Measurements from ENCODE around the gene PRDM9. TPM values are rescaled to one million over a fixed set of nuclear protein-coding genes. Genes with fewer than 3 reads are reported as not detected.
"Not testable (repeated sequence)": the region's sequence is repeated elsewhere in the genome, so short reads cannot be mapped to it uniquely, and the experiment has no call there.

PRDM9 gene
- total RNA-seq, 2 experiments from 2014 or later = not detected

DNA sequence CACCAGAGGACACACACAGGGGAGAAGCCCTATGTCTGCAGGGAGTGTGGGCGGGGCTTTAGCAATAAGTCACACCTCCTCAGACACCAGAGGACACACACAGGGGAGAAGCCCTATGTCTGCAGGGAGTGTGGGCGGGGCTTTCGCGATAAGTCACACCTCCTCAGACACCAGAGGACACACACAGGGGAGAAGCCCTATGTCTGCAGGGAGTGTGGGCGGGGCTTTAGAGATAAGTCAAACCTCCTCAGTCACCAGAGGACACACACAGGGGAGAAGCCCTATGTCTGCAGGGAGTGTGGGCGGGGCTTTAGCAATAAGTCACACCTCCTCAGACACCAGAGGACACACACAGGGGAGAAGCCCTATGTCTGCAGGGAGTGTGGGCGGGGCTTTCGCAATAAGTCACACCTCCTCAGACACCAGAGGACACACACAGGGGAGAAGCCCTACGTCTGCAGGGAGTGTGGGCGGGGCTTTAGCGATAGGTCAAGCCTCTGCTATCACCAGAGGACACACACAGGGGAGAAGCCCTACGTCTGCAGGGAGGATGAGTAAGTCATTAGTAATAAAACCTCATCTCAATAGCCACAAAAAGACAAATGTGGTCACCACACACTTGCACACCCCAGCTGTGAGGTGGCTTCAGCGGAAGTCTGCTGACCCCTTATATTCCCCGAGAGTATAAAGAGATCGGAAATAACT is 20.0 kb downstream of the PRDM9 start:
- BruUV-seq (replicated peaks); H4K20me1 ChIP-seq (ENCODE audit: insufficient read depth, low read length); H3K27ac ChIP-seq (ENCODE audit: low read depth, low read length, poor library complexity, severe bottlenecking); H3K4me3 ChIP-seq (ENCODE audit: low read depth, low read length, poor library complexity, severe bottlenecking); POLR2A ChIA-PET; intact Hi-C loops (cut with micrococcal nuclease; ENCODE audit: unreplicated experiment); CTCF ChIA-PET (ENCODE audit: unreplicated experiment); H3K79me2 ChIP-seq (ENCODE audit: insufficient read depth, low read depth, low read length); DNase-seq (ENCODE audit: low spot score); H3K4me2 ChIP-seq (ENCODE audit: low read length); H3K9me2 ChIP-seq (ENCODE audit: insufficient read depth, low read length); H3K36me3 ChIP-seq (ENCODE audit: insufficient read depth, low read length); H2AFZ ChIP-seq (ENCODE audit: low read length); H3K4me1 ChIP-seq (ENCODE audit: insufficient read depth, low read length, poor library complexity, severe bottlenecking); H3K9me3 ChIP-seq (ENCODE audit: low read length): not testable (repeated sequence)

DNA sequence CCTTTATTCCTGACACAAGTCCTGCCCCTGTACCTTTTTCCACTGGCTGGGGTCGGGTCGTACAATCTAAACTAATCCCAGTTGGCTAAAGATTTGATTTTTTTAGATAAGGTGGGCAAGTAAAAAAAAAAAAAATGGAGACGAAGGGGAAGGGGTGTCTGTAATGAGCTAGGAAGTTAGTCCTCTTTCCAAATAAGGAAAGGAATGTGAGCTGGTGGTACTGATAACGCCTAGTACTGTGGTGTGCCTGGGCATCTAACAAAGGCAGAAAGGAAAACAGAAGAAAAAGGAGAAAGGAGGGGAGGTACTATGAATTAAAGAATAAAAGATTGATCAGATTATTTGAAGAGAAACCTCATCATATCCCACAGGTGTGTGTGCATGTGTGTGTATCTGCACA is 21.3 kb downstream of the PRDM9 start:
- Histone ChIP-seq H3K9me3 (ENCODE audit: low read length) (0 out of 2 replicates have a peak, but pooled peaks cover 4% of the 10 kb centered on the region), H3K27ac (ENCODE audit: low read depth, low read length, poor library complexity, severe bottlenecking) (no peak overlapping the region), H3K4me1 (ENCODE audit: insufficient read depth, low read length, poor library complexity, severe bottlenecking) (no peaks in the 10 kb centered on the region), H2AFZ (ENCODE audit: low read length) (no peak overlapping the region), H4K20me1 (ENCODE audit: insufficient read depth, low read length) (no peaks in the 10 kb centered on the region), H3K4me3 (ENCODE audit: low read depth, low read length, poor library complexity, severe bottlenecking) (no peak overlapping the region), H3K9me2 (ENCODE audit: insufficient read depth, low read length) (no peaks in the 10 kb centered on the region), H3K79me2 (ENCODE audit: insufficient read depth, low read depth, low read length) (no peaks in the 10 kb centered on the region), H3K36me3 (ENCODE audit: insufficient read depth, low read length) (no peaks in the 10 kb centered on the region), H3K4me2 (ENCODE audit: low read length) (no peak overlapping the region)
- POLR2A ChIA-PET = no interaction called here
- DNase-seq (ENCODE audit: low spot score) = no peak
- no TSS peak for BruUV-seq (replicated peaks)
- CTCF ChIA-PET (ENCODE audit: unreplicated experiment) = no interaction called here
- TF ChIP-seq EZH2phosphoT487 (IDR thresholded peaks at IDR 0.05; ENCODE audit: borderline replicate concordance, low read depth, low read length) = no peak
- TF ChIP-seq, protein P1, sequence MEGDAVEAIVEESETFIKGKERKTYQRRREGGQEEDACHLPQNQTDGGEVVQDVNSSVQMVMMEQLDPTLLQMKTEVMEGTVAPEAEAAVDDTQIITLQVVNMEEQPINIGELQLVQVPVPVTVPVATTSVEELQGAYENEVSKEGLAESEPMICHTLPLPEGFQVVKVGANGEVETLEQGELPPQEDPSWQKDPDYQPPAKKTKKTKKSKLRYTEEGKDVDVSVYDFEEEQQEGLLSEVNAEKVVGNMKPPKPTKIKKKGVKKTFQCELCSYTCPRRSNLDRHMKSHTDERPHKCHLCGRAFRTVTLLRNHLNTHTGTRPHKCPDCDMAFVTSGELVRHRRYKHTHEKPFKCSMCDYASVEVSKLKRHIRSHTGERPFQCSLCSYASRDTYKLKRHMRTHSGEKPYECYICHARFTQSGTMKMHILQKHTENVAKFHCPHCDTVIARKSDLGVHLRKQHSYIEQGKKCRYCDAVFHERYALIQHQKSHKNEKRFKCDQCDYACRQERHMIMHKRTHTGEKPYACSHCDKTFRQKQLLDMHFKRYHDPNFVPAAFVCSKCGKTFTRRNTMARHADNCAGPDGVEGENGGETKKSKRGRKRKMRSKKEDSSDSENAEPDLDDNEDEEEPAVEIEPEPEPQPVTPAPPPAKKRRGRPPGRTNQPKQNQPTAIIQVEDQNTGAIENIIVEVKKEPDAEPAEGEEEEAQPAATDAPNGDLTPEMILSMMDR (conservative IDR thresholded peaks at IDR 0.05; ENCODE audit: low read length) = no peak
- intact Hi-C loops (cut with micrococcal nuclease; ENCODE audit: unreplicated experiment) = no loop called here

GRCh38 chr5:23530571-23530970 is 23.2 kb downstream of the PRDM9 start:
- POLR2A ChIA-PET = no interaction called here
- CTCF ChIA-PET (ENCODE audit: unreplicated experiment) = no interaction called here
- DNase-seq (ENCODE audit: low spot score) = no peak
- no peaks in the 10 kb centered on the region for H3K4me1 ChIP-seq (ENCODE audit: insufficient read depth, low read length, poor library complexity, severe bottlenecking)
- no peaks in the 10 kb centered on the region for H4K20me1 ChIP-seq (ENCODE audit: insufficient read depth, low read length)
- no peak overlapping the region for H3K27ac ChIP-seq (ENCODE audit: low read depth, low read length, poor library complexity, severe bottlenecking)
- H3K79me2 ChIP-seq (ENCODE audit: insufficient read depth, low read depth, low read length) = no peaks in the 10 kb centered on the region
- no peaks in the 10 kb centered on the region for H3K9me2 ChIP-seq (ENCODE audit: insufficient read depth, low read length)
- no TSS peak for BruUV-seq (replicated peaks)
- no peak overlapping the region for H3K4me2 ChIP-seq (ENCODE audit: low read length)
- intact Hi-C loops (cut with micrococcal nuclease; ENCODE audit: unreplicated experiment) = no loop called here
- no peak overlapping the region for H2AFZ ChIP-seq (ENCODE audit: low read length)
- H3K4me3 ChIP-seq (ENCODE audit: low read depth, low read length, poor library complexity, severe bottlenecking) = no peak overlapping the region
- H3K9me3 ChIP-seq (ENCODE audit: low read length) = 0 out of 2 replicates have a peak, but pooled peaks cover 4% of the 10 kb centered on the region
- no peaks in the 10 kb centered on the region for H3K36me3 ChIP-seq (ENCODE audit: insufficient read depth, low read length)
- TF ChIP-seq, protein P1 (conservative IDR thresholded peaks at IDR 0.05; ENCODE audit: low read length) = no peak
- TF ChIP-seq EZH2phosphoT487 (IDR thresholded peaks at IDR 0.05; ENCODE audit: borderline replicate concordance, low read depth, low read length) = no peak
